ENCODE results near the gene SMS. TPM values are rescaled to one million over a fixed set of nuclear protein-coding genes. Genes with fewer than 3 reads are reported as not detected.

The SMS gene
- total and polyA plus RNA-seq, 2 of the 4 experiments (the other 2 are of a cell fraction): 176 to 230 TPM

DNA sequence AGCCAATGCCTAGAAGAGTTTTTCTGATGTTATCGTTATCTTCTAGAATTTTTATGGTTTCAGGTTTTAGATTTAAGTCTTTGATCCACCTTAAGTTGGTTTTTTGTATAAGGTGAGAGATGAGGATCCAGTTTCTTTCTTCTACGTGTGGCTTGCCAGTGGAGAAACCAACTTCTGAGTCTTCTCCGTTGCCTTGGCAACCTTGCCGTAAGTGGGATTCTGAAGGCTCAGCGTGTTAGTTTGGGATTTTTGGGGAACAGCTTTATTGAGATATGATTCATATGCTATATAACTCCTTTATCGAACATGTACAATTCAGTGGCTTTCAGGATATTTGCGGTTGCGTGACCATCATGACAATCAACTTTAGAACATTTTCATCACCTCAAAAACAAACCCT, 17.7 kb downstream of the SMS start:
- Histone ChIP-seq H2BK15ac (ENCODE audit: low read depth, low read length) (no peak overlapping the region), H4K91ac (ENCODE audit: insufficient read depth, low read depth, low read length) (no peak overlapping the region), H3K56ac (ENCODE audit: extremely low read depth, insufficient read depth, low read length) (no peak overlapping the region), H4K5ac (ENCODE audit: low read depth, low read length) (no peak overlapping the region), H2BK5ac (ENCODE audit: low read depth, low read length, poor library complexity, severe bottlenecking) (no peak overlapping the region), H3K23ac (ENCODE audit: low read depth, low read length) (no peak overlapping the region), H3K36me3 (ENCODE audit: control insufficient read depth, insufficient read depth, low read length) (peaks cover 5% of the 10 kb centered on the region; the same call in 1 of the 2 replicates), H3K14ac (replicated peaks; ENCODE audit: low read depth, low read length) (no peak overlapping the region), H3K27me3 (ENCODE audit: control insufficient read depth, insufficient read depth, low read length) (peaks cover 2% of the 10 kb centered on the region; the same call in 1 of the 2 replicates), H2BK120ac (ENCODE audit: low read depth, low read length) (no peak overlapping the region), H3K4me2 (ENCODE audit: low read depth, low read length) (no peak overlapping the region), H3K4me1 (ENCODE audit: control insufficient read depth, insufficient read depth, low read length) (peaks cover 16% of the 10 kb centered on the region), H2AK9ac (replicated peaks; ENCODE audit: low read depth, low read length, poor library complexity) (no peak overlapping the region), H3K27ac (ENCODE audit: insufficient read depth, low read length) (no peak overlapping the region), H3K18ac (ENCODE audit: low read depth, low read length) (no peak overlapping the region), H3K9me1 (ENCODE audit: insufficient read depth, low read length) (peaks cover 26% of the 10 kb centered on the region), H4K20me1 (ENCODE audit: insufficient read depth, low read length) (peaks cover 90% of the 10 kb centered on the region), H2AFZ (replicated peaks; ENCODE audit: low read length, poor library complexity) (no peak overlapping the region), H2BK20ac (ENCODE audit: low read depth, low read length) (no peak overlapping the region), H3K4me3 (ENCODE audit: insufficient read depth, low read depth, low read length) (no peak overlapping the region), H3K79me1 (ENCODE audit: low read depth in 1 of 2, low read length in 2 of 2) (peaks cover 0 to 11% of the 10 kb centered on the region in 2 experiments; a peak in 2 of 4 replicates), H3K9ac (ENCODE audit: low read depth, low read length) (no peak overlapping the region), H2AK5ac (ENCODE audit: low read depth, low read length) (no peak overlapping the region), H3K4ac (ENCODE audit: low read depth, low read length) (no peak overlapping the region), H3K9me3 (ENCODE audit: control insufficient read depth, insufficient read depth, low read length) (no peaks in the 10 kb centered on the region), H4K8ac (ENCODE audit: low read depth in 2 of 2, low read length in 2 of 2) (no peak overlapping the region)
- TF ChIP-seq CHD1 (IDR thresholded peaks at IDR 0.05; ENCODE audit: low read depth, low read length): no peak
- TF ChIP-seq, protein P1, sequence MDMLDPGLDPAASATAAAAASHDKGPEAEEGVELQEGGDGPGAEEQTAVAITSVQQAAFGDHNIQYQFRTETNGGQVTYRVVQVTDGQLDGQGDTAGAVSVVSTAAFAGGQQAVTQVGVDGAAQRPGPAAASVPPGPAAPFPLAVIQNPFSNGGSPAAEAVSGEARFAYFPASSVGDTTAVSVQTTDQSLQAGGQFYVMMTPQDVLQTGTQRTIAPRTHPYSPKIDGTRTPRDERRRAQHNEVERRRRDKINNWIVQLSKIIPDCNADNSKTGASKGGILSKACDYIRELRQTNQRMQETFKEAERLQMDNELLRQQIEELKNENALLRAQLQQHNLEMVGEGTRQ (IDR thresholded peaks at IDR 0.05; ENCODE audit: low read depth, low read length): no peak
- TF ChIP-seq POLR2A (IDR thresholded peaks at IDR 0.05; ENCODE audit: low read depth, low read length): no peak
- no peak for DNase-seq
- intact Hi-C loops (cut with micrococcal nuclease) (no loop called here), in situ Hi-C loops (cut with MboI; ENCODE audit: low sequenced_read_pairs) (no loop called here), dilution Hi-C loops (cut with HindIII; ENCODE audit: low sequenced_read_pairs, unreplicated experiment) (no loop called here)
- WGBS, 2 experiments (ENCODE audit: extremely low coverage in 2 of 2, insufficient read length in 1 of 2): 100% methylated on average over 1 of the region's 8 CpGs; no CpG with 5 or more reads in 1 of the 2 experiments
- ATAC-seq (ENCODE audit: low read depth): no peak
- ChIA-PET CTCF (no interaction called here), POLR2A (ENCODE audit: unreplicated experiment) (no interaction called here)
- no TSS peak for BruUV-seq (replicated peaks)
